K562 (cell line): ENCODE results near the gene CDH8.

Experiments used
- BHLHE40 ChIP-seq: IDR thresholded peaks from 2 replicates; pipeline ENCODE4 v1.6.1; 2011; ENCODE audit warnings: low read length, improper control_type of control experiment
- BRF1 ChIP-seq: IDR thresholded peaks from 3 replicates; pipeline ENCODE4 v1.6.1; 2011; ENCODE audit warnings: borderline replicate concordance, mild to moderate bottlenecking; ENCODE audit not compliant: insufficient read length; ENCODE audit errors: extremely low read depth
- KDM5B ChIP-seq: fragments of 200-600 bp; sonication (generic); IDR thresholded peaks from 2 replicates; pipeline ENCODE4 v1.6.1; 2012; ENCODE audit warnings: low read depth, mild to moderate bottlenecking, moderate library complexity, low read length, control low read depth, inconsistent platforms; ENCODE audit not compliant: insufficient replicate concordance
- SMARCA5 ChIP-seq: fragments of 450-650 bp; IDR thresholded peaks from 2 replicates; pipeline ENCODE4 v1.6.1; 2016
- ZNF324 ChIP-seq: fragments of 250-450 bp; sonication (Bioruptor Pico); IDR thresholded peaks from 2 replicates; pipeline ENCODE4 v1.4.0; 2020; ENCODE audit warnings: mild to moderate bottlenecking

DNA sequence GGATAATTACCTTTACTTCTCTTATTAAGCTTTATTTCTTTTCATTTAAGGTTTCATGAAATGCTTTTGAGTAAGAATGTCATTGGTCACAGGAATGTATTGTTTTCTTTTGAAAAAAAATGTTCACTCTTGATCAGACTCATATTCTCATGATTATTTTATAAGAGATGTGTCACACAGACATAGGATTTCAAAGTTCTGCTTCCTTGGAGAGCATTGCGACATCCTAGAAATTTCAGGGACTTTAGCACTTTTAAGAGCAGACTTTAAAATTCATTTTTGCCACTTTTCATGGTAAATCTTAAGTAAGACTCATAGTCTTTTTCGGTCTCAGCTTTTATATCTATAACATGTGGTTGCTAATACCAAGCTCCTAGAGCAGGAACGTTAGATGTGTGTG lies 314.7 kb downstream of the CDH8 start:
- TF ChIP-seq BRF1 (no peak), SMARCA5 (no peak), ZNF324 (CRISPR knock-in tag) (no peak), KDM5B (no peak), BHLHE40 (no peak)
